ENCODE results near the gene MAT1A.
"Not testable (repeated sequence)": the region's sequence is repeated elsewhere in the genome, so short reads cannot be mapped to it uniquely, and the experiment has no call there.

MAT1A gene

GRCh38 chr10:80289451-80290287 lies at the start of gene MAT1A:
TSS of gene MAT1A (minus strand) at chr10:80289658. CDS start at chr10:80289423, 235 bp downstream.
- DNase-seq (ENCODE audit: low read depth in 3 of 3), result no peak

- no peak for DNase-seq (ENCODE audit: low read depth in 3 of 3)
Measured at GRCh38 chr10:80333983-80334382, 44.5 kb upstream of the MAT1A start.

DNA sequence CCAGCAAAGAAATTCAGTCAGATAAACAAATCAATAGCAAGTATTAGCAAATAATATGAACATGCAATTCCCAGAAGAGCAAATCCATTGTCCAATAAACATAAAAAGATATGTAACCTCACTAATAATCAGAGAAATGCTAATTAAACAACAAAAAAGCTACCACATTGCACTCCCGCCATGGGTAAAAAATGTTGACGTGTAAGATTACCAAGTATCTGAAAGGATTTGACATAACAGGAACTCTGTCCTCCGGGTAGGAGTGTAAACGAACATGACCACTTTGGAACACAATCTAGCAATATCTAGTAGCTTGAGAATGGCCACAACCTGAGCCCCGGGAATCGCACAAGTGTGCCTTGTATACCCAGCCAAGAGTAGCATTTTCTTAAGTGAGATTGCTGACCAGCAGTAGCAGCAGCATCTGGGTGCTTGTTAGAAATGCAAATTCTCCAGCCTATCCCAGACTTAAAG lies 35.5 kb upstream of the MAT1A start:
- DNase-seq (ENCODE audit: low read depth in 3 of 3), result no peak

- no peak for DNase-seq (ENCODE audit: low read depth in 3 of 3)
Measured at GRCh38 chr10:80324086-80324485, 34.6 kb upstream of the MAT1A start.

- no peak for DNase-seq (ENCODE audit: low read depth in 3 of 3)
Measured at GRCh38 chr10:80323311-80323710, 33.9 kb upstream of the MAT1A start.

GRCh38 chr10:80322711-80323110 lies 33.3 kb upstream of the MAT1A start:
- no peak for DNase-seq (ENCODE audit: low read depth in 3 of 3)

DNA sequence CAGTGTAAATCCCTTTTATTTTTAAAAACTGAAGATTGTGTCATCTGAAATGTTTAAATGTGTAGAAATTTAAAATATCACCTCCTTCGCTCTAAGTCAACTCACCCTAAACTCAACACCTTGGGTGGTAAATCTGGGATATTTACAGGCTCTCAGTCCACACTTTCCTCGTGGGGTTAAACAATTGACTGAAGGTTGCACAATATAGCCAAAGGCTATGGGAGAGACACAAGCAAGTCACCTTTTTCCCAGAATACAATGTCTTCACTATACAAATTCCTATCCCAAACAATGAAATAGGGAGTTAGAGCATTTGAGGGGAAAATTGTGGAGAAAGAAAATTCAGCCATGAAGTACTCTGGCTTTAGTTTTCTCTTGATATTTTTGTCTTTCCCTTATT lies 32.7 kb upstream of the MAT1A start:
- no peak for DNase-seq (ENCODE audit: low read depth in 3 of 3)

DNA sequence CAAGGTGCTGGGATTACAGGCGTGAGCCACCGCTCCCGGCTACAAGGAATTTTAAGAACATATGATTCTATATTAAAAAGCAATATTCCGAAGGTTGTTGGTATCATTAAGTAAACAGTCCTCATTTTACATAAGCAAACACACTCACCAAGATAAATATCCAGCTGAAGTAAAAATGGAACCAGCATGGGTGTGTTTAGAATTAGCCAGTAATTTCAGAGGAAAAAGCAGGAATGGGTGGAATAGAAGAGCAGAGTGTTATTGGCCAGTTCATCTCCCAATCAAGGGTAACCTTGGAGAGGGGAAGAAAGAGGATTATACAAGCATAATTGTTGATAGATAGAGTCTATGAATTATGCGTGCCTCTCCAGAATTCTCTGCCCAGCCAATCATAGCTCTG lies 31.7 kb upstream of the MAT1A start:
- DNase-seq (ENCODE audit: low read depth in 3 of 3), result no peak

GRCh38 chr10:80320377-80320776 lies 30.9 kb upstream of the MAT1A start:
- DNase-seq (ENCODE audit: low read depth in 3 of 3), result no peak

GRCh38 chr10:80319725-80320290 lies 30.4 kb upstream of the MAT1A start:
- DNase-seq (ENCODE audit: low read depth in 3 of 3), result no peak

DNA sequence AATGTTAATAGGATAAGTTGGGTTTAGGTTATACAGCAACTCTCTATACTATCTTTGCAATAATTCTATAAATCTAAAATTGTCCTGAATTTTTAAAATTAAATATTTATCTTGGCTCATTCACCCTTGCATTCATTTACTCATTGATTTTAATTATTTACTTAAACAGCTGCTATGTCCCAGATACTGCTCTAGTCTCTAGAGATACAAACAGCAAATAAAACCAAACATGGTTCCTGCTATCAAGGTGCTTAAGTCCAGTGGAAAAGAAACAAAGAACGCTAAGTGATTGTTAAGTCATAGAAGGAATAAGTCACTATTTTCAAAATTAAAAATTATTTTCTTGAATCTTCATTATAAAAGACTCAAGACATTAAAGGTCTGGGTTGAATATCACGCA lies 29.9 kb upstream of the MAT1A start:
- DNase-seq (ENCODE audit: low read depth in 3 of 3), result no peak

DNA sequence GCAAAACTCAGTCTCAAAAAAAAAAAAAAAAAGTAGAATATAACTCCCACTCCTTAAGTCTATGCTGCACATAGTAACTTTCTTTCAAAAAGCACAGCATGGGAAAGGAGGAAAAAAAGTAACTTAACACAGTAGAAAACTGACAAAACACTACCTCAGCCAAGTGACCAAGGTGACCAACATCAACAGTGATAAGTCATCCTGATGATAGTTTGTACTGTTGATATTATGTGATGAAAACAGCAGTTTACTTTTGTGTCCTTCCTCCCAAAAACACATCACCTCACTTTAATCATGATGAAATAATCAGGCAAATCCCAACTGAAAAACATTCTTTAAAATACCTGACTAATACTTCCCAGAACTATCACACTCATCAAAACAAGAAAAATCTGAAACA lies 29.3 kb upstream of the MAT1A start:
- DNase-seq (ENCODE audit: low read depth in 3 of 3), result no peak

DNA sequence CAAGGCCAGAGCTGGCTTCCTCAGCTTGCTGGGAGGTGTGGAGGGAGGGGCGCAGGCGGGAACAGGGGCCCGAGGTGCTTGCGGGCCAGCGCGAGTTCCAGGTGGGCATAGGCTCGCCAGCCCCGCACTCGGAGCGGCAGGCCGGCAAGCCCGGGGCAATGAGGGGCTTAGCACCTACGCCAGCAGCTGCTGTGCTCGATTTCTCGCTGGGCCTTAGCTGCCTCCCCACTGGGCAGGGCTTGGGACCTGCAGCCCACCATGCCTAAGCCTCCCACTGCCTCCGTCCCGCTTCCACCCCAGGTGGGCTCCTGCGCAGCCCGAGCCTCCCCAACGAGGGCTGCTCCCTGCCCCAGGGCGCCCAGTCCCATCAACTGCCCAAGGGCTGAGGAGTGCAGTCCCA lies 25.9 kb upstream of the MAT1A start:
- DNase-seq (ENCODE audit: low read depth in 3 of 3), result no peak

DNA sequence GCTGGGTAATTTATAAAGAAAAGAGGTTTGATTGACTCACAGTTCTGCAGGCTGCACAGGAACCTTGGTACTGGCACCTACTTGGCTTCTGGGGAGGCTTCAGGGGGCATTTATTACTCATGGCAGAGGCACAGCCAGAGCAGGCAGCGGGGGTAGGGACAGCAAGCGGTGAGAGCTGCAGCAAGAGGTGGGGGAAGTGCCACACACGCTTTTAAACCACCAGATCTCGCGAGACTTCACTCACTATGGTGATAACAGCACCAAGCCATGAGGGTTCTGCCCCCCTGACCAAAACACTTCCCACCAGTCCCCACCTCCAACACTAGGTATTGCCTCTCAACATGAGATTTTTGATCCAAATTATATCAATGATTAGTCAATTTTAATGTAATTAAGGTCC lies 24.1 kb upstream of the MAT1A start:
- no peak for DNase-seq (ENCODE audit: low read depth in 3 of 3)

GRCh38 chr10:80305989-80306388 lies 16.5 kb upstream of the MAT1A start:
- not testable (repeated sequence) for DNase-seq (ENCODE audit: low read depth in 3 of 3)

DNA sequence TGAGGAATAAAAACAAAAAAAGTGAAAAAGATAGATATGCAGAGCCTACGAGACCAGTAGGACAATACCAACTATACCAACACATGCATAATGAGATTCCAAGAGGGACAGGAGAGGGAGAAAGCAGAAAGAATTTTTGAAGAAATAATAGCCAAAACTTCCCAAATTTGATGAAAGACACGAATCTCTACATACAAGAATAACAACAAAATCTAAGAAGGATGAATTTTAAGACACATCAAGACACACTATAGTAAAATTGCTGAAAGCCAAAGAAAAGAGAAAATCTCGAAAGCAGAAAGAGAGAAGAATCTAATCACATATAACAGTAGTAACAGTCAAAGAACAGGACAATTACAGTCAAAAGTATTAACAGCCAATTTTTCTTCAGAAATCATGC lies 7.5 kb upstream of the MAT1A start:
- no peak for DNase-seq (ENCODE audit: low read depth in 3 of 3)

- no peak for DNase-seq (ENCODE audit: low read depth in 3 of 3)
Measured at GRCh38 chr10:80292607-80293239, 3.3 kb upstream of the MAT1A start.

DNA sequence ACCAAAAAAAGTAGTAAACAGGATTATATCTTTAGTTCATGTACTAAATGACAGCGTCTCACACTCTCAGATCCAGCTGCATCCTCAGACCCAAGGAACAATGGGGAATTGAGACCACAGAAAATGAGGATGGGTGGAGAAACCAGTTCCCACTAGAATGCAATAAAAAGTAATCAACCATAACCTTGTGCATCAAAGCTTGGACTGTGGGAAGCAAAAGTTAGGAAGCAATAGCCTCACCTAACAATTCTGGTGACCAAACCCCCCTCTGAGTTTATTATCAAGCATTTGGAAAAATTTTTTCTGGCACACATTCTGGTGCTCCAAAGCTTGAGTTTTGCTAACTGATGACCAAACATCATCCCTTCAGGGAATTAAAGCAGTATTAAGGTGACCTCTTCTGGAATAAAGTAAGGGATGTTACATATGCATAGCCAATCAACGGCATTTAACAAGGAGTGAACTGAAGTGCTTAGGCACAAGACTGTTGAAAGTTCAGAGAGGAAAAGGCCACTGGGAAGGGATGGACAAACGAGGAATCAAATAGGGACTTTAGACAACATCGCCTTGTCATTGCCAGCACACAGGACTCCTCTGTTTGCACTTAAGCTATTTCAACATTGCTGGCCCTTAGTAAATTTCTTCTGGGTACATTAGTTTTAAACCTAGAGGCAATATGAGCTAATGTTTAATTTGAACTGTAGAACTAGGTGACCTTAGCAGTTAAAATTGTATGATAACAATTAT lies 1.2 kb upstream of the MAT1A start:
- DNase-seq (ENCODE audit: low read depth in 3 of 3), result no peak

DNA sequence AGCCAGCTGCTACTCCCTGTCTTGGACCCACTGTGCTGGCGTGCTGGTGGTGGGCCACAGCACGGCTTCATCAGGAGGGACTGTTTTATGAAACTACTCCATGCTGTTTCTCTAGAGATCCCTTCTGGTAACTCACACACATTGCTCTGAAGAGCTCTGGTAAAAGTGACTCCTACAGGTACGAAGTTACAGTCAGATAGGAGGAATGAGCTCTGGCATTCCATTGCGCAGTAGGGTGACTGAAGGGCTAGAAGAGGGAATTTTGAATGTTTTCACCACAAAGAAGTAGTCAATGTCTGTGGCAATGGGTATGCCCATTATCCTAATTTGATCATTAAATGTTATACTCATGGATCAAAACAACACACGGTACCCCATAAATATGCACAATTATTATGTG lies 609 bp downstream of the MAT1A start:
- no peak for DNase-seq (ENCODE audit: low read depth in 3 of 3)

DNA sequence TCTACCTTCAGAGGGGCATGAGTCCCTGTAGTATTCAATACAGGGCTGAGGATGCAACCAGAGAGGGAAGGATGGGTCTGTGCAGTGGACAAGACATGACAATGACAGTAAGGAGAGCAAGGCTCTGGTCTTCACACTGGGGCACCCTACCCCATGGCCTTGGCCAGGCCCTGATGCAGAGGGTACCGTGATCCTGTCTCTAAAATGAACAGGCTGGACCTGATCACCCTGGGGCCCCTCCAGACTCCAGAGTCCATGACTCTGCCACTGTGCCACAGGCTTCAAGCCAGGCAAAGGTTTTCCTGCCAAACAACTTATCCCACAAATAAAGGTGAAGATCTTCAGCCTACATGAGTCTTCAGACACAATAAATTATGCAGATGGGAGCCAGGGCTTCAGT lies 4.9 kb downstream of the MAT1A start:
- DNase-seq (ENCODE audit: low read depth in 3 of 3), result no peak

- no peak for DNase-seq (ENCODE audit: low read depth in 3 of 3)
Measured at GRCh38 chr10:80283536-80284199, 5.8 kb downstream of the MAT1A start.

- DNase-seq (ENCODE audit: low read depth in 3 of 3), result no peak
Measured at GRCh38 chr10:80283119-80283518, 6.3 kb downstream of the MAT1A start.
